Suppressor macrophage treated with lipopolysaccharide for 1 hour (primary cell): Measurements from ENCODE around the gene VSTM2B.
"Not testable (repeated sequence)": the region's sequence is repeated elsewhere in the genome, so short reads cannot be mapped to it uniquely, and the experiment has no call there.

Experiments
- DNase-seq, 3 donors: peaks; one replicate each; pipeline ENCODE4 v3.0.0-alpha.2; 2020 to 2022

VSTM2B gene

GRCh38 chr19:29532097-29532496 lies 6.3 kb downstream of the VSTM2B start:
- DNase-seq = no peak

- no peak for DNase-seq
Observed at GRCh38 chr19:29532956-29533355, 7.2 kb downstream of the VSTM2B start.

- no peak for DNase-seq
Observed at GRCh38 chr19:29533578-29534544, 8.1 kb downstream of the VSTM2B start.

- no peak for DNase-seq
Observed at GRCh38 chr19:29535214-29535831, 9.5 kb downstream of the VSTM2B start.

GRCh38 chr19:29535984-29536508 lies 10.3 kb downstream of the VSTM2B start:
- DNase-seq = no peak

GRCh38 chr19:29537181-29537580 lies 11.4 kb downstream of the VSTM2B start:
- no peak for DNase-seq

GRCh38 chr19:29537601-29538000 lies 11.8 kb downstream of the VSTM2B start:
- no peak for DNase-seq

GRCh38 chr19:29538146-29538545 lies 12.4 kb downstream of the VSTM2B start:
- DNase-seq = no peak

GRCh38 chr19:29538651-29539050 lies 12.9 kb downstream of the VSTM2B start:
- DNase-seq = no peak

- no peak for DNase-seq
Observed at GRCh38 chr19:29539131-29539530, 13.3 kb downstream of the VSTM2B start.

GRCh38 chr19:29539670-29540069 lies 13.9 kb downstream of the VSTM2B start:
- no peak for DNase-seq

GRCh38 chr19:29540114-29540513 lies 14.3 kb downstream of the VSTM2B start:
- no peak for DNase-seq

GRCh38 chr19:29541473-29542253 lies 15.9 kb downstream of the VSTM2B start:
- DNase-seq = no peak

- DNase-seq = no peak
Observed at GRCh38 chr19:29542327-29542726, 16.5 kb downstream of the VSTM2B start.

GRCh38 chr19:29542776-29543175 lies 17.0 kb downstream of the VSTM2B start:
- no peak for DNase-seq

- DNase-seq = no peak
Observed at GRCh38 chr19:29543381-29543780, 17.6 kb downstream of the VSTM2B start.

- DNase-seq = no peak
Observed at GRCh38 chr19:29544656-29545360, 19.0 kb downstream of the VSTM2B start.

- DNase-seq = not testable (repeated sequence)
Observed at GRCh38 chr19:29545447-29545846, 19.7 kb downstream of the VSTM2B start.

GRCh38 chr19:29545866-29546582 lies 20.2 kb downstream of the VSTM2B start:
- DNase-seq = no peak

- DNase-seq = no peak
Observed at GRCh38 chr19:29546583-29547190, 20.9 kb downstream of the VSTM2B start.

- no peak for DNase-seq
Observed at GRCh38 chr19:29547361-29547960, 21.7 kb downstream of the VSTM2B start.
